KMS-11 (cell line): Measurements from ENCODE around the gene RPS6KA2.

Experiments
- H2AFZ ChIP-seq: fragments of 200-600 bp; sonication (generic); 2 replicates; pipeline ENCODE4 v1.6.1; 2016; ENCODE audit warnings: antibody characterized with exemption, mixed run types, low read depth
- H3K27ac ChIP-seq: fragments of 200-600 bp; sonication (generic); 2 replicates; pipeline ENCODE4 v1.6.1; 2016; ENCODE audit warnings: mild to moderate bottlenecking, mixed run types
- H3K27me3 ChIP-seq: fragments of 200-600 bp; sonication (generic); 2 replicates; pipeline ENCODE4 v1.6.1; 2017; ENCODE audit warnings: mild to moderate bottlenecking, low read depth, mixed run types, moderate library complexity; ENCODE audit not compliant: insufficient read depth
- H3K36me3 ChIP-seq: fragments of 200-600 bp; sonication (generic); 2 replicates; pipeline ENCODE4 v1.6.1; 2017; ENCODE audit warnings: mild to moderate bottlenecking, mixed run types; ENCODE audit not compliant: insufficient read depth
- H3K4me1 ChIP-seq: fragments of 200-600 bp; sonication (generic); 2 replicates; pipeline ENCODE4 v1.6.1; 2016; ENCODE audit warnings: mild to moderate bottlenecking, low read depth, mixed run types; ENCODE audit not compliant: poor library complexity, severe bottlenecking
- H3K4me2 ChIP-seq: fragments of 200-600 bp; sonication (generic); 2 replicates; pipeline ENCODE4 v1.7.0; 2016; ENCODE audit warnings: mild to moderate bottlenecking, mixed run types
- H3K4me3 ChIP-seq: fragments of 200-600 bp; sonication (generic); IDR thresholded peaks from 2 replicates; pipeline ENCODE4 v1.6.1; 2017; ENCODE audit warnings: low read depth, low read length, mixed read lengths; ENCODE audit not compliant: insufficient read depth
- H3K79me2 ChIP-seq: fragments of 200-600 bp; sonication (generic); 2 replicates; pipeline ENCODE4 v1.6.1; 2016; ENCODE audit warnings: low read depth, mixed run types; ENCODE audit not compliant: insufficient read depth
- H3K9ac ChIP-seq: fragments of 200-600 bp; sonication (generic); 2 replicates; pipeline ENCODE4 v1.6.1; 2016; ENCODE audit warnings: mild to moderate bottlenecking, mixed run types
- H4K20me1 ChIP-seq: fragments of 200-600 bp; sonication (generic); 2 replicates; pipeline ENCODE4 v1.6.1; 2016; ENCODE audit warnings: mild to moderate bottlenecking, mixed run types; ENCODE audit not compliant: insufficient read depth
- CTCF ChIP-seq: fragments of 200-600 bp; sonication (generic); conservative IDR thresholded peaks from 2 replicates; pipeline ENCODE4 v1.6.1; 2017; ENCODE audit warnings: low read depth, mild to moderate bottlenecking, antibody characterized with exemption, low read length, moderate library complexity, mixed read lengths

The RPS6KA2 gene

GRCh38 chr6:166542580-166542912 lies 84.5 kb downstream of the RPS6KA2 start:
- no peak overlapping the region for H3K9ac ChIP-seq
- no peak overlapping the region for H3K27ac ChIP-seq
- H3K4me2 ChIP-seq = no peak overlapping the region
- H3K4me1 ChIP-seq = peaks cover 5% of the 10 kb centered on the region
- no peak overlapping the region for H2AFZ ChIP-seq
- TF ChIP-seq CTCF = no peak
- H3K4me3 ChIP-seq = no peak overlapping the region
- H3K36me3 ChIP-seq = no peaks in the 10 kb centered on the region
- H4K20me1 ChIP-seq = no peaks in the 10 kb centered on the region
- no peaks in the 10 kb centered on the region for H3K79me2 ChIP-seq
- no peaks in the 10 kb centered on the region for H3K27me3 ChIP-seq

GRCh38 chr6:166541876-166542579 lies 85.0 kb downstream of the RPS6KA2 start:
- Histone ChIP-seq H3K27ac (no peak overlapping the region; the same call in 1 of the 2 replicates), H2AFZ (peak overlapping the region; percentile 31), H3K4me3 (no peak overlapping the region), H3K4me1 (peaks cover 5% of the 10 kb centered on the region), H3K9ac (no peak overlapping the region), H3K4me2 (peak overlapping the region; percentile 36), H4K20me1 (no peaks in the 10 kb centered on the region), H3K36me3 (no peaks in the 10 kb centered on the region), H3K79me2 (no peaks in the 10 kb centered on the region), H3K27me3 (no peaks in the 10 kb centered on the region)
- TF ChIP-seq CTCF = no peak

DNA sequence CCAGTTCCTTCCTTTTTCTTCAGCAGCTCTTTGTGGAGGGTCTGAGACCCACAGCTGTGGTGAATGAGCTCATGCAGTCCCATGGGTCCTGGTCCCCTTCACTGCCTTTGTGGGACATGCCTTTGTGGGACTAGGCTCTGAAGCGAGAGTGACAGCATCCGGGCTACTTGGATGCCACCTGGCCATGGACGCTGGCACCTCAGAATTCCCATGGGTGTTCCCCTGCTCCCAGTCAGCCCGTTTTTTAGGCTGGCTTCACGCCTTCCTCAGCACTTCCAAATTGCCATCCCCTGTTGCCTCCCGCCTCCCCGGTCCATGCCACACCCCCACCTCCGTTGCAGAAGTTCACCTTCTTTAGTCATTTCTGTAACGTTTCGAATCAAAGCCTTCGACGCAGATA lies 85.7 kb downstream of the RPS6KA2 start:
- Histone ChIP-seq H2AFZ (peak overlapping the region; percentile 31; the same call in 1 of the 2 replicates), H3K4me1 (peaks cover 5% of the 10 kb centered on the region), H3K4me2 (peak overlapping the region; percentile 36), H4K20me1 (no peaks in the 10 kb centered on the region), H3K9ac (peak overlapping the region; percentile 42; the same call in 1 of the 2 replicates), H3K27ac (no peak overlapping the region; the same call in 1 of the 2 replicates), H3K36me3 (no peaks in the 10 kb centered on the region), H3K4me3 (no peak overlapping the region), H3K27me3 (no peaks in the 10 kb centered on the region), H3K79me2 (no peaks in the 10 kb centered on the region)
- no peak for TF ChIP-seq CTCF

- no peaks in the 10 kb centered on the region for H4K20me1 ChIP-seq
- peak overlapping the region; percentile 42; the same call in 1 of the 2 replicates for H3K9ac ChIP-seq
- no peak overlapping the region for H3K4me3 ChIP-seq
- peak overlapping the region; percentile 31; the same call in 1 of the 2 replicates for H2AFZ ChIP-seq
- peaks cover 5% of the 10 kb centered on the region for H3K4me1 ChIP-seq
- no peaks in the 10 kb centered on the region for H3K79me2 ChIP-seq
- H3K36me3 ChIP-seq = no peaks in the 10 kb centered on the region
- no peak for TF ChIP-seq CTCF
- H3K27me3 ChIP-seq = no peaks in the 10 kb centered on the region
- H3K27ac ChIP-seq = no peak overlapping the region; the same call in 1 of the 2 replicates
- peak overlapping the region; percentile 36; the same call in 1 of the 2 replicates for H3K4me2 ChIP-seq
Observed at GRCh38 chr6:166540631-166541331, 86.3 kb downstream of the RPS6KA2 start.
